DMS53 treated with DMSO at 0.1 percent for 48 hours (cell line): ENCODE measurements around the gene SLC35F4.
A peak's percentile ranks its signal among the peaks of the same experiment; 100 is the strongest.

Experiments used
- DNase-seq: peaks from one replicate; lab custom pipeline; 2025; ENCODE audit not compliant: unreplicated experiment; lab: John Stamatoyannopoulos, UW

SLC35F4 gene

DNA sequence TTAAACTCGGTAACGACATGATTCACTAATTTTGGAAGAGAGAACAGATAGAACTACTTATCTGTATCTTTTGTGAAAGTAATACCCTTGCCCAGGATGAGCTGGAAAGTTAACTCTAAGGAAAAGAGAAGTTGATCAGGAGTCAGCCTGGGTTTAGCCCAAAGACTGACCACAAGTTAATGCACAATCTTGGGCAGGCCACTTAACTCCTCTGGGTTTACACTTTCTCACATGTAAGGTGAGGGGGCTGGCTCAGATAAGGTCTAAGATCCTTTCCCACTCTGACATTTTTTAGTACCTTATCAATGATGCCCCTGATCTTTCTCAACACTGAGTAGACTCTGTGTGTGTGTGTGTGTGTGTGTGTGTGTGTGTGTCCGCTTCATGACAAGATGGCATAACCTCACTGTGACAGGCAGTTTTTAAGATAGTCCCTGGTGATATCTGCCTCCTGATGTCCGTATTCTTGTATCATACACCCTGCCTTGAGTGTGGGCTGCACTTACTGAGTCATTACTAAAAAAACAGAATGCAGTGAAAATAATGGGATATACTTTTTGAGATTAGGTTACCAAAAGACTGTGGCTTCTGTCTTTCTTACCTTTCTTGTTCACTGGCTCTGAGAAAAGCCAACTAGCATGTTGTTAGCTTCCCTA is 316.0 kb downstream of the SLC35F4 start:
- DNase-seq = no peak

DNA sequence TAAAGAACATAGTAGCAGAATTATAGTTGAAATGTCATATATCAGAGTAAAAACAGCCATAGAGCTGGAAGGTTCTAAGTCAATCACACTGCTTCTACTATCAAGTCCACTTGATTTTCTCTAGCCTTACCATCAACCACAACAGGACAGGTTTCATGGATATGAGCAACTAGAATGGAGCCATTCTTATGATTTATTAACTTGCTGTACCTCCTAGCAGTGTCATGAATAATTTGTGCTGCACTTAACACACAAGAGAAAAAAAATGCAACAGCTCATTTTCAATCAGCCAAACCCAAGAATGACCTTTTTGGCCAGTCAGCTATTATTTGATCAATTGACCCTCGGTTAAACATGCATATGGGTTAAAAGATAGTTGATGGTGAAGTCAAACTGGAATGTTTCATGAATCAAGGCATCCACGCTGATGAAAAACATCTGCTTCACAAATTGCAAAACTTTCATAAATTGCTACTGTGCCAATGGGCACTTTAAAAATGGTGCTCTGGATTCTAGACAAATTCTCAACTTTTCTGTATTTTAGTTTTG is 316.8 kb downstream of the SLC35F4 start:
- no peak for DNase-seq

DNA sequence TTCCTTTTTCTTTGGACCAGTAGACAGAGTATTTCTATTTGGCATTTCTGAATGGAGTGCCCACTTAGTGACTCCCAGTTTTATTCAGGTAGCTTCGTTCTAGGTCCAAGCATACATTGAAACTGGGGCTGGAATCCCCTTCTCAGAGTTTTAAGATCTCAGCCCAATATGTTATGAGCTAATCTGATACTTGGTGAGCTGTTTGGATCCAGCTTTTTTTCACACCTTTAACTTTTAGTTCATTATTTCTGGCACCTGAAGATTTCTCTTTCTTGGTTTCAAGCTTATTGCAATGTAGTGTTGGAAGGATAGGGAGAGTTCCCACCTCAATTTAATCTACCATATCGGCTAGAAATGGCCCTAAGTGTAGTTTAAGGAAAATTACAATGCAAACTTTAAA is 318.8 kb downstream of the SLC35F4 start:
- DNase-seq = no peak

DNA sequence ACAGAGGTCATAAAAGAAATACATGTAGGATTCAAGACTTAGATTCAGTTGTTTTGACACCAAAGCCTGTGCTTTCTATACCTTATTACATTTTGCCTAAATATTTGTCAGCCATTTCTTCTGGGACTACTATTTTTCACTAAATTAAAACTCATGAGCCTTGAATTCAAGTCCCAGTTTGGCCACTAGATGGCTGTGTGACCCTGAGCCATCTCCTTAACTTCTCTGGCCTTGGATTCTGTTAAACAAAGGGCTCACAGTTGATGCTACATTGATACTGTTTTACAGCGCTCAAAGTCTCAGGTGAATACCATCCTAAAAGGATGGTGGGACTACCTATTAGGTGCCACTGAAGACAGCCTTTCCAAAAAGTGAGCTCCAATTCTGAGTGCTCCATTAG is 332.7 kb downstream of the SLC35F4 start:
- peak; percentile 10 for DNase-seq

DNA sequence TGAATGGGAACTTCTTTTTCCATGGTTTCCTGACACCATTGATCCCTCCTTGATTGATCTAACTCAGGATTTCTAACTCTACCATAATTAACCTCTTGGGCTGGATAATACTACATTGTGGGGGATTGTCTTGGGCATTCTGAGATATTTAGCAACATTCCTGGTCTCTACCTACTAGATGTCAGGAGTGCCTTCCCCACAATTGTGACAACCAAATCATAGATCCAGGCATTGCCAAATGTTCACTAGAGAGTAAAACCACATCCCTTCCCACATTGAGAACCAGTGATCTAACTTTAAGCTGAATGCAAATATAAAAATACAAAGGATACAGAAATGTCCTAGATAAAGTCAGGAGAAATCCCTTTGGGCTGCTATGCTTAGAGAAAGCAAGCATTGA is 335.3 kb downstream of the SLC35F4 start:
- no peak for DNase-seq

DNA sequence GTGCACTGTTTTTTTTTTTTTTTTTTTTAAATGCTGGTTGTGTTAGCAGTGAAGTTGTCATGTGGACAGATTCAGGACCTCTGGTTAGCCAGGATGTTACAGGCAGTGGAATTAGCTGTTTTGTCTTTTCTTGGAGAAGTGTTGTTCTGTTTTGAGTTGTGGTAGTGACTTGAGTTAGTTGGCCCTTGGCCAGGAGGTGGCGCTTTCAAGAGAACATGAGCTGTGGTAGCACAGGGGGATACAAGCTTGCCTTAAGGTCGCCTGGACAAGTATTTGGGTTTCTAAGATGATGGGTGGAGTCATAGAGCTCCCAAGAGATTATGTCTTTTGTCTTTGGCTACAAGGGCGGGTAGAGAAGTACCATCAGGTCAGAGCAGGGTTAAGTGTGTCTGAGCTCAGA is 338.9 kb downstream of the SLC35F4 start:
- DNase-seq = no peak

DNA sequence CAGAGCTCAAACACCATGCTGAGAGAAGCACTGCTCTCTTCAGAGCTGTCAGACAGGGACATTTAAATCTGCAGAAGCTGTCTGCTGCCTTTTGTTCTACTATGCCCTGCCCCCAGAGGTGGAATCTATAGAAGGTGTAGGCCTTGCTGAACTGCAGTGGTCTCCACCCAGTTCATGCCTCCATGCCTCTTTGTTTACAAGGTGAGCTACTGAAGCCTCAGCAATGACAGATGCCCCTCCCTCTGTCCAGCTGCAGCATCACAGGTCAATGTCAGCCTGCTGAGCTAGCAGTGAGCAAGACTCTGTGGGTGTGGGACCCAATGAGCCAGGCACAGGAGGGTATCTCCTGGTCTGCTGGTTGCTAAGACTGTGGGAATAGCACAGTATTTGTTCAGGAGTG is 346.8 kb downstream of the SLC35F4 start:
- no peak for DNase-seq
